Uterus (tissue), 4 donors: ENCODE measurements around the gene TEAD4. TPM values are rescaled to one million over a fixed set of nuclear protein-coding genes. Genes with fewer than 3 reads are reported as not detected.

Experiments
- DNase-seq, 2 donors: peaks; one replicate each; pipeline ENCODE4 v3.0.0-alpha.2; 2019 to 2020
- H3K27ac ChIP-seq, 2 donors: fragments of 200-600 bp; sonication (generic); 1 replicate in 1 of 2; 2 replicates in 1 of 2; pipeline ENCODE4 v1.5.1; 2016 to 2018
- H3K27me3 ChIP-seq, 2 donors: fragments of 200-600 bp; sonication (generic); one replicate each; pipeline ENCODE4 v1.5.1; 2018 to 2019; ENCODE audit warnings: control low read depth in 1 of 2
- H3K36me3 ChIP-seq, 2 donors: fragments of 200-600 bp; sonication (generic); one replicate each; pipeline ENCODE4 v1.5.1; 2019; ENCODE audit warnings: control low read depth in 1 of 2
- H3K4me1 ChIP-seq, 2 donors: fragments of 200-600 bp; sonication (generic); one replicate each; pipeline ENCODE4 v1.5.1; 2018 to 2019; ENCODE audit warnings: control low read depth in 1 of 2
- H3K4me3 ChIP-seq, 2 donors: fragments of 200-600 bp; sonication (generic); 1 replicate in 1 of 2; 2 replicates in 1 of 2; pipeline ENCODE4 v1.5.1; 2018 to 2019; ENCODE audit warnings: mild to moderate bottlenecking in 1 of 2
- H3K9me3 ChIP-seq, 2 donors: fragments of 200-600 bp; sonication (generic); one replicate each; pipeline ENCODE4 v1.5.1; 2019; ENCODE audit warnings: control low read depth in 1 of 2
- CTCF ChIP-seq, 4 experiments: fragments of 200-600 bp in 2 of 4; fragments of 450-650 bp in 2 of 4; sonication (generic) in 2 of 4; IDR thresholded peaks; one replicate each; pipeline ENCODE4 v1.5.1; 2016 to 2019; ENCODE audit warnings: antibody characterized with exemption in 4 of 4, mild to moderate bottlenecking in 2 of 4, moderate library complexity in 1 of 4
- POLR2A ChIP-seq, 2 donors: fragments of 450-650 bp; IDR thresholded peaks; one replicate each; pipeline ENCODE4 v1.6.1; 2016; ENCODE audit warnings: antibody characterized with exemption in 2 of 2, mild to moderate bottlenecking in 1 of 2, moderate library complexity in 1 of 2
- intact Hi-C: fragments of 100-400 bp; cut with DNase I; formaldehyde crosslinking; loops from one replicate; pipeline ENCODE4 v1.15.1; 2023; ENCODE audit warnings: low total_unique reads
- total RNA-seq, 4 donors: library from RNA; depleted of rRNA in 3 of 4; stranded (reverse); fragments of >200 nt in 3 of 4; gene quantifications; one replicate each; pipeline versions ENCODE4 v1.1.0 to v1.2.4, GENCODE V29; 2014 to 2023
- donor health status: DM: yes; HTN: yes; CAD: no.

TEAD4 gene
- total RNA-seq, 4 donors from 2014 or later = 1.3 to 33.8 (median 14.9) TPM

GRCh38 chr12:2959505-2960389, 550 bp downstream of the TEAD4 start:
- Histone ChIP-seq H3K27me3 (no peaks in the 10 kb centered on the region), H3K27ac (peak overlapping the region; percentile 82 to 87), H3K4me3 (peak overlapping the region; percentile 66 to 75), H3K9me3 (no peaks in the 10 kb centered on the region), H3K36me3 (no peaks in the 10 kb centered on the region), H3K4me1 (no peaks in the 10 kb centered on the region)
- intact Hi-C loops = loop anchor here (10.0 kb wide), 1 partner anchor 75 kb away; no protein-coding TSS in a partner anchor
- peak; percentile 61 to 67 for DNase-seq
- peak in 2 of 4 experiments; percentile 4 for TF ChIP-seq CTCF (IDR thresholded peaks at IDR 0.05)
- TF ChIP-seq POLR2A (IDR thresholded peaks at IDR 0.05) = peak in 1 of 2 donors; percentile 36

GRCh38 chr12:2960390-2960956, 1.3 kb downstream of the TEAD4 start:
- intact Hi-C loops = loop anchor here (10.0 kb wide), 1 partner anchor 74 kb away; no protein-coding TSS in a partner anchor
- Histone ChIP-seq H3K27me3 (no peaks in the 10 kb centered on the region), H3K4me1 (no peaks in the 10 kb centered on the region), H3K36me3 (no peaks in the 10 kb centered on the region), H3K9me3 (no peaks in the 10 kb centered on the region), H3K4me3 (peak overlapping the region; percentile 66 to 75), H3K27ac (peak overlapping the region; percentile 33 to 87)
- DNase-seq = no peak
- TF ChIP-seq POLR2A (IDR thresholded peaks at IDR 0.05) (no peak), CTCF (IDR thresholded peaks at IDR 0.05) (no peak)

- no peaks in the 10 kb centered on the region for H3K36me3 ChIP-seq
- intact Hi-C loops = loop anchor here (10.0 kb wide), 1 partner anchor 74 kb away; no protein-coding TSS in a partner anchor
- peak overlapping the region; percentile 20 to 33 for H3K27ac ChIP-seq
- no peaks in the 10 kb centered on the region for H3K4me1 ChIP-seq
- TF ChIP-seq POLR2A (IDR thresholded peaks at IDR 0.05) (no peak), CTCF (IDR thresholded peaks at IDR 0.05) (no peak)
- no peak for DNase-seq
- no peaks in the 10 kb centered on the region for H3K27me3 ChIP-seq
- no peak overlapping the region for H3K4me3 ChIP-seq
- no peaks in the 10 kb centered on the region for H3K9me3 ChIP-seq
Observed at GRCh38 chr12:2960996-2961616, 1.9 kb downstream of the TEAD4 start.

GRCh38 chr12:2961705-2962104, 2.5 kb downstream of the TEAD4 start:
- Histone ChIP-seq H3K4me1 (no peaks in the 10 kb centered on the region), H3K36me3 (no peaks in the 10 kb centered on the region), H3K9me3 (no peaks in the 10 kb centered on the region), H3K4me3 (no peak overlapping the region), H3K27me3 (no peaks in the 10 kb centered on the region), H3K27ac (no peak overlapping the region)
- no peak for TF ChIP-seq POLR2A (IDR thresholded peaks at IDR 0.05)
- no peak for TF ChIP-seq CTCF (IDR thresholded peaks at IDR 0.05)
- no peak for DNase-seq
- intact Hi-C loops = loop anchor here (10.0 kb wide), 1 partner anchor 73 kb away; no protein-coding TSS in a partner anchor
